WTC11 (cell line): Measurements from ENCODE around the gene C10orf105.

Experiments
- PRRX2 ChIP-seq: fragments of 250-450 bp; sonication (Bioruptor Pico); IDR thresholded peaks from 2 replicates; pipeline ENCODE4 v1.8.0; 2021; ENCODE audit warnings: mild to moderate bottlenecking
- TEAD4 ChIP-seq: sonication (generic); formaldehyde crosslinking; IDR thresholded peaks from 2 replicates; pipeline ENCODE4 v1.8.0; 2022; ENCODE audit warnings: mild to moderate bottlenecking, missing genetic modification reagents
- TF ChIP-seq, protein P1 (sequence below): fragments of 200-600 bp; IDR thresholded peaks from 2 replicates; pipeline ENCODE4 v1.8.0; 2022; ENCODE audit warnings: antibody characterized with exemption

- TF ChIP-seq PRRX2 (no peak), TEAD4 (CRISPR knock-in tag) (no peak)
- TF ChIP-seq, protein P1, sequence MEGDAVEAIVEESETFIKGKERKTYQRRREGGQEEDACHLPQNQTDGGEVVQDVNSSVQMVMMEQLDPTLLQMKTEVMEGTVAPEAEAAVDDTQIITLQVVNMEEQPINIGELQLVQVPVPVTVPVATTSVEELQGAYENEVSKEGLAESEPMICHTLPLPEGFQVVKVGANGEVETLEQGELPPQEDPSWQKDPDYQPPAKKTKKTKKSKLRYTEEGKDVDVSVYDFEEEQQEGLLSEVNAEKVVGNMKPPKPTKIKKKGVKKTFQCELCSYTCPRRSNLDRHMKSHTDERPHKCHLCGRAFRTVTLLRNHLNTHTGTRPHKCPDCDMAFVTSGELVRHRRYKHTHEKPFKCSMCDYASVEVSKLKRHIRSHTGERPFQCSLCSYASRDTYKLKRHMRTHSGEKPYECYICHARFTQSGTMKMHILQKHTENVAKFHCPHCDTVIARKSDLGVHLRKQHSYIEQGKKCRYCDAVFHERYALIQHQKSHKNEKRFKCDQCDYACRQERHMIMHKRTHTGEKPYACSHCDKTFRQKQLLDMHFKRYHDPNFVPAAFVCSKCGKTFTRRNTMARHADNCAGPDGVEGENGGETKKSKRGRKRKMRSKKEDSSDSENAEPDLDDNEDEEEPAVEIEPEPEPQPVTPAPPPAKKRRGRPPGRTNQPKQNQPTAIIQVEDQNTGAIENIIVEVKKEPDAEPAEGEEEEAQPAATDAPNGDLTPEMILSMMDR = no peak
Measured at GRCh38 chr10:71712170-71712569, 7.4 kb downstream of the C10orf105 start.
